Nephron progenitor cell (in vitro differentiated cells): ENCODE data around the gene OR2M2.

Experiments
- DNase-seq: peaks from one replicate; pipeline ENCODE4 v3.0.0; 2021
- H3K27ac Mint-ChIP-seq: 2 replicates; pipeline ENCODE4 v1.8.0; 2021; ENCODE audit warnings: mild to moderate bottlenecking, moderate library complexity, mixed read lengths
- H3K27me3 Mint-ChIP-seq: 2 replicates; pipeline ENCODE4 v1.8.0; 2021; ENCODE audit warnings: mild to moderate bottlenecking, low read depth, mixed read lengths; ENCODE audit not compliant: poor library complexity
- H3K36me3 Mint-ChIP-seq: 2 replicates; pipeline ENCODE4 v1.8.0; 2021; ENCODE audit warnings: low read depth, mixed read lengths
- H3K4me1 Mint-ChIP-seq: 2 replicates; pipeline ENCODE4 v1.8.0; 2021; ENCODE audit warnings: mixed read lengths
- H3K4me3 Mint-ChIP-seq: 2 replicates; pipeline ENCODE4 v1.8.0; 2021; ENCODE audit warnings: mild to moderate bottlenecking, moderate library complexity, mixed read lengths
- H3K9me3 Mint-ChIP-seq: 2 replicates; pipeline ENCODE4 v1.8.0; 2021; ENCODE audit warnings: mild to moderate bottlenecking, moderate library complexity, mixed read lengths
- CTCF ChIP-seq: fragments of 200-600 bp; sonication (generic); IDR thresholded peaks from 2 replicates; pipeline ENCODE4 v1.5.0; 2021; ENCODE audit warnings: antibody characterized with exemption

OR2M2 gene

GRCh38 chr1:248229360-248229908, 54.8 kb downstream of the OR2M2 start:
- no peak for TF ChIP-seq CTCF
- Mint-ChIP-seq H3K27ac (no peak overlapping the region), H3K9me3 (peaks cover 83% of the 10 kb centered on the region), H3K4me1 (no peaks in the 10 kb centered on the region), H3K4me3 (no peak overlapping the region), H3K27me3 (no peaks in the 10 kb centered on the region), H3K36me3 (no peaks in the 10 kb centered on the region)
- no peak for DNase-seq
